BJ (cell line): ENCODE measurements around the gene RAET1L. TPM values are rescaled to one million over a fixed set of nuclear protein-coding genes. Genes with fewer than 3 reads are reported as not detected.

Source experiments
- CTCF ChIA-PET: fragments of 350-600 bp; formaldehyde crosslinking; extraction: SDS; loops from one replicate; lab custom pipeline; 2021; ENCODE audit warnings: antibody characterized with exemption, inconsistent platforms; lab: Yijun Ruan, JAX
- POLR2A ChIA-PET: fragments of 300-600 bp; sonication (Branson Sonifier 250); formaldehyde crosslinking; extraction: SDS; loops from one replicate; lab custom pipeline; 2021; ENCODE audit warnings: antibody characterized with exemption; lab: Charles Lee
- DNase-seq: peaks from one replicate; pipeline ENCODE4 v3.0.0-alpha.2; 2011; ENCODE audit warnings: low read depth
- H3K27me3 ChIP-seq: 2 replicates; pipeline ENCODE4 v1.6.0; 2011; ENCODE audit warnings: low read length; ENCODE audit not compliant: control insufficient read depth, insufficient read depth
- H3K36me3 ChIP-seq: 2 replicates; pipeline ENCODE4 v1.5.1; 2011; ENCODE audit warnings: low read length; ENCODE audit not compliant: control insufficient read depth, insufficient read depth
- H3K4me3 ChIP-seq: 2 replicates; pipeline ENCODE4 v1.5.1; 2011; ENCODE audit warnings: low read depth, mild to moderate bottlenecking, control low read depth, low read length
- polyA plus RNA-seq: library from polyadenylated mRNA; depleted of rRNA; stranded (reverse); fragments of >200 nt; gene quantifications from 2 replicates; pipeline ENCODE4 v1.2.3, GENCODE V29; 2011
- TF ChIP-seq, protein P1 (sequence below): IDR thresholded peaks from 2 replicates; pipeline ENCODE4 v1.5.1; 2011; ENCODE audit warnings: low read depth, mild to moderate bottlenecking, control low read depth, inconsistent platforms, low read length, moderate library complexity; ENCODE audit not compliant: insufficient read depth

RAET1L gene
- polyA plus RNA-seq, 1 experiment = not detected

DNA sequence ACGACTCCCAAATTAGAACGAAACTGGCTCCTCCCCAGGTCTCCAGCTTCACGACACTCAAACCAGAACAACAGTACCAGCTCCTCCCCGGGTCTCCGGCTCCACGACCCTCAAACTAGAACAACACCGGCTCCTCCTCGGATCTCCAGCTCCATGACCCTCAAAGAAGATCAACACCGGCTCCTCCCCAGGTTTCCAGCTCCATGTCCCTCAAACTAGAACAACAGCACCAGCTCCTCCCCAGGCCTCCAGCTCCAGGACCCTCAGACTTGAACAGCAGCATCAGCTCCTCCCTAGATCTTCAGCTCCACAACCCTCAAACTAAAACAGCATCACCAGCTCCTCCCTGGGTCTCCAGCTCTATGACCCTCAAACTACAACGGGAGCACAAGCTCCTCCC, 29.8 kb upstream of the RAET1L start:
- POLR2A ChIA-PET = no interaction called here
- DNase-seq = no peak
- TF ChIP-seq, protein P1, sequence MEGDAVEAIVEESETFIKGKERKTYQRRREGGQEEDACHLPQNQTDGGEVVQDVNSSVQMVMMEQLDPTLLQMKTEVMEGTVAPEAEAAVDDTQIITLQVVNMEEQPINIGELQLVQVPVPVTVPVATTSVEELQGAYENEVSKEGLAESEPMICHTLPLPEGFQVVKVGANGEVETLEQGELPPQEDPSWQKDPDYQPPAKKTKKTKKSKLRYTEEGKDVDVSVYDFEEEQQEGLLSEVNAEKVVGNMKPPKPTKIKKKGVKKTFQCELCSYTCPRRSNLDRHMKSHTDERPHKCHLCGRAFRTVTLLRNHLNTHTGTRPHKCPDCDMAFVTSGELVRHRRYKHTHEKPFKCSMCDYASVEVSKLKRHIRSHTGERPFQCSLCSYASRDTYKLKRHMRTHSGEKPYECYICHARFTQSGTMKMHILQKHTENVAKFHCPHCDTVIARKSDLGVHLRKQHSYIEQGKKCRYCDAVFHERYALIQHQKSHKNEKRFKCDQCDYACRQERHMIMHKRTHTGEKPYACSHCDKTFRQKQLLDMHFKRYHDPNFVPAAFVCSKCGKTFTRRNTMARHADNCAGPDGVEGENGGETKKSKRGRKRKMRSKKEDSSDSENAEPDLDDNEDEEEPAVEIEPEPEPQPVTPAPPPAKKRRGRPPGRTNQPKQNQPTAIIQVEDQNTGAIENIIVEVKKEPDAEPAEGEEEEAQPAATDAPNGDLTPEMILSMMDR = no peak
- no peak overlapping the region for H3K4me3 ChIP-seq
- peaks cover 14% of the 10 kb centered on the region for H3K27me3 ChIP-seq
- H3K36me3 ChIP-seq = no peaks in the 10 kb centered on the region
- CTCF ChIA-PET = interaction anchor here (1.0 to 5.0 kb wide), 2 partner anchors 14 to 39 kb away, joined by 4 to 29 read pairs; partner anchors contain the start of gene ULBP3

DNA sequence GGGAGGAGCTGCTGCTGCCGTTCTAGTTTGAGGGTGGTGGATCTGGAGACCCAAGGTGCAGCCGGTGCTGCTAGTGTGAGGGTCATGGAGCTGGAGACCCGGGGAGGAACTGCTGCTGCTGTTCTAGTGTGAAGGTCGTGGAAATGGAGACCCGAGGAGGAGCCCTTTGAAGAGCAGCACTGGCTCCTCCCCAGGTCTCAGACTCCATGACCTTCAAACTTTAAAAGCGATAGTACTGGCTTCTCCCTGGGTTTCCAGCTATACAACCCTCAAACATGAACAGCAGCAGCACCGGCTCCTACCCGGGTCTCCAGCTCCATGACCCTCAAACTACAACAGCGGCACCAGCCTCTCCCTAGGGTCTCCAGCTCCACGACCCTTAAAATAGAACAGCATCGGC, 28.1 kb upstream of the RAET1L start:
- CTCF ChIA-PET = interaction anchor here (5.0 kb wide), 1 partner anchor 16 kb away, joined by 29 read pairs; the partner anchor contains the start of gene ULBP3
- POLR2A ChIA-PET = no interaction called here
- no peak overlapping the region for H3K4me3 ChIP-seq

DNA sequence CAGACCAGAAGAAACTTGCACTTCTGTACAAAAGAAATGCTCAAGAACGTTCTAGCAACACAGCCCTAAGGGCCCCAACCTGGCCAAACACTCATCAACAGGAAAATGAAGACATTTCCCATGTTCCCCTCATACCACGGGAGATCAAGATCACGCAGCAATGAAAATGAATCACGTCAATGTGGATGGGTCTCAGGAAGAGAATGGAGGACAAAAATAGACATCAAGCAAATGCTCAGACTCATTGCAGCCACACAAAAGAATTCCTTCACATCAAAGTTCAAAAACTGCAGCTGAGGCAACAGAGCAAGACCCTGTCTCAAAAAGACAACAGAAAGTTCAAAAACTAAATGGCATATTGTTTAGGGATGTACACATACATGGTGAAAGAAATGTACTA, 25.5 kb upstream of the RAET1L start:
- no peak overlapping the region for H3K4me3 ChIP-seq
- H3K36me3 ChIP-seq = no peaks in the 10 kb centered on the region
- ChIA-PET POLR2A (no interaction called here), CTCF (no interaction called here)
- DNase-seq = no peak
- H3K27me3 ChIP-seq = peaks cover 18% of the 10 kb centered on the region
- TF ChIP-seq, protein P1 = no peak

More for the DNA sequence above, 28.1 kb upstream of the RAET1L start:
- Histone ChIP-seq H3K27me3 (peaks cover 15% of the 10 kb centered on the region), H3K36me3 (no peaks in the 10 kb centered on the region)
- no peak for DNase-seq
- TF ChIP-seq, protein P1 = no peak

GRCh38 chr6:150048099-150048498, 22.8 kb upstream of the RAET1L start:
- POLR2A ChIA-PET = no interaction called here

DNA sequence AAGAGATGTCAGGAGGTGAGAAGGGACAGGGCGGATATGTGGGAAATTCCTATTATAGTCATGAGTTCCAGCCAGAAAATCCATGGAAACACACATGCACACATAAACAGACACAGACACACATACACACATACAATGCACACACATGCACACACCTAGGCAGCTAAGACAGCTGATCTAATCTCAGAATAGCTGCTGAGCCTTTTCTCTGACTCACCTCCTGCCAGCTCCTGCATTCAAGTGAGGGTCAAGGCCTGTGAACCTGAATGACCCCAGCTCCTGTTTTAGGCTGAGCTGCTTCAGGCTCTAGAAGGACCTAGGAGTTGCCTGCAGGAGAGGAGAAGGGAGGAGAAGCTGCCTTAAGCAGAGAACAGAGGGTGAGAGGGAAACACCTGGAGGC, 21.6 kb upstream of the RAET1L start:
- Histone ChIP-seq H3K36me3 (no peaks in the 10 kb centered on the region), H3K27me3 (peaks cover 15% of the 10 kb centered on the region), H3K4me3 (no peak overlapping the region)
- ChIA-PET POLR2A (no interaction called here), CTCF (interaction anchor here (1.0 kb wide), 1 partner anchor 22 kb away, joined by 3 read pairs; the partner anchor contains the start of gene ULBP3)
- TF ChIP-seq, protein P1 = no peak
- no peak for DNase-seq

More at GRCh38 chr6:150048099-150048498, 22.8 kb upstream of the RAET1L start:
- TF ChIP-seq, protein P1 = no peak
- peaks cover 20% of the 10 kb centered on the region for H3K27me3 ChIP-seq
- CTCF ChIA-PET = no interaction called here
- no peak overlapping the region for H3K4me3 ChIP-seq
- no peak for DNase-seq
- no peaks in the 10 kb centered on the region for H3K36me3 ChIP-seq
